A673 (cell line): Measurements from ENCODE around the gene LRRFIP1. TPM values are rescaled to one million over a fixed set of nuclear protein-coding genes. Genes with fewer than 3 reads are reported as not detected.

ENCODE experiments used
- BruUV-seq: library from RNA; stranded (reverse); fragments of 400-500 nt; replicated peaks from 2 replicates; lab custom pipeline; 2021; lab: Mats Ljungman, UMichigan
- CTCF ChIA-PET: fragments of 300-600 bp; sonication (Branson Sonifier 250); formaldehyde crosslinking; loops from one replicate; lab custom pipeline; 2022; ENCODE audit warnings: antibody characterized with exemption; lab: Charles Lee
- POLR2A ChIA-PET: fragments of 300-600 bp; sonication (Branson Sonifier 250); formaldehyde crosslinking; loops from one replicate; lab custom pipeline; 2022; ENCODE audit warnings: antibody characterized with exemption; ENCODE audit not compliant: low non-redundant PET; lab: Charles Lee
- DNase-seq: peaks from one replicate; pipeline ENCODE4 v3.0.0-alpha.2; 2015; ENCODE audit warnings: low spot score
- H3K27ac ChIP-seq: fragments of 200-600 bp; sonication (generic); 2 replicates; pipeline ENCODE4 v1.5.1; 2016; ENCODE audit warnings: mixed run types, low read depth, mild to moderate bottlenecking, mixed read lengths, antibody characterized with exemption, low read length; ENCODE audit not compliant: poor library complexity, severe bottlenecking
- H3K27me3 ChIP-seq: fragments of 200-600 bp; sonication (generic); replicated peaks from 2 replicates; pipeline ENCODE4 v1.6.1; 2017; ENCODE audit warnings: mixed run types, low read depth, mild to moderate bottlenecking, mixed read lengths, antibody characterized with exemption, low read length; ENCODE audit not compliant: insufficient read depth, poor library complexity
- H3K36me3 ChIP-seq: fragments of 200-600 bp; sonication (generic); 2 replicates; pipeline ENCODE4 v1.6.1; 2016; ENCODE audit warnings: mixed run types, mild to moderate bottlenecking, mixed read lengths, antibody characterized with exemption, low read length; ENCODE audit not compliant: insufficient read depth, poor library complexity, severe bottlenecking
- H3K4me1 ChIP-seq: fragments of 200-600 bp; sonication (generic); 2 replicates; pipeline ENCODE4 v1.6.1; 2017; ENCODE audit warnings: mixed run types, mild to moderate bottlenecking, mixed read lengths, antibody characterized with exemption, low read length; ENCODE audit not compliant: insufficient read depth, poor library complexity, severe bottlenecking
- H3K4me3 ChIP-seq: fragments of 200-600 bp; sonication (generic); 2 replicates; pipeline ENCODE4 v1.5.1; 2016; ENCODE audit warnings: low read depth, mixed run types, mild to moderate bottlenecking, mixed read lengths, low read length; ENCODE audit not compliant: poor library complexity, severe bottlenecking
- H3K9me3 ChIP-seq: fragments of 200-600 bp; sonication (generic); 2 replicates; pipeline ENCODE4 v1.6.1; 2016; ENCODE audit warnings: mixed run types, low read depth, mild to moderate bottlenecking, mixed read lengths, antibody characterized with exemption, low read length; ENCODE audit not compliant: poor library complexity, severe bottlenecking
- CTCF ChIP-seq: fragments of 300-800, 200-600 bp; sonication (generic); conservative IDR thresholded peaks from 2 replicates; pipeline ENCODE4 v1.5.1; 2017; ENCODE audit warnings: low read depth, mild to moderate bottlenecking, antibody characterized with exemption, low read length, moderate library complexity, mixed read lengths
- EZH2 ChIP-seq: fragments of 200-600 bp; sonication (generic); IDR thresholded peaks from 2 replicates; pipeline ENCODE4 v1.6.1; 2017; ENCODE audit warnings: borderline replicate concordance, low read depth, mild to moderate bottlenecking, mixed read lengths, antibody characterized with exemption, low read length; ENCODE audit not compliant: poor library complexity, severe bottlenecking
- intact Hi-C: fragments of 100-400 bp; cut with micrococcal nuclease; formaldehyde crosslinking; loops from one replicate; pipeline ENCODE4 v1.10.0; 2022; ENCODE audit not compliant: unreplicated experiment
- total RNA-seq: library from RNA; stranded (reverse); gene quantifications from 2 replicates; pipeline ENCODE4 v1.2.3, GENCODE V29; 2021

The LRRFIP1 gene
- total RNA-seq, 1 experiment from 2014 or later, result 69.3 TPM

- no peaks in the 10 kb centered on the region for H3K9me3 ChIP-seq
- H3K27ac ChIP-seq, result no peak overlapping the region
- POLR2A ChIA-PET, result no interaction called here
- no peaks in the 10 kb centered on the region for H3K36me3 ChIP-seq
- TF ChIP-seq EZH2 (no peak), CTCF (no peak)
- intact Hi-C loops, result no loop called here
- DNase-seq, result peak; percentile 40
- CTCF ChIA-PET, result no interaction called here
- peaks cover 32% of the 10 kb centered on the region for H3K4me1 ChIP-seq
- no peaks in the 10 kb centered on the region for H3K27me3 ChIP-seq
- no TSS peak for BruUV-seq
- no peak overlapping the region for H3K4me3 ChIP-seq
Measured at GRCh38 chr2:237731663-237732062, 104.3 kb downstream of the LRRFIP1 start.

- Histone ChIP-seq H3K4me1 (peaks cover 29% of the 10 kb centered on the region), H3K4me3 (no peak overlapping the region), H3K27me3 (no peaks in the 10 kb centered on the region), H3K36me3 (no peaks in the 10 kb centered on the region), H3K9me3 (no peaks in the 10 kb centered on the region), H3K27ac (no peak overlapping the region)
- CTCF ChIA-PET, result no interaction called here
- BruUV-seq, result no TSS peak
- no peak for DNase-seq
- TF ChIP-seq EZH2 (no peak), CTCF (no peak)
- POLR2A ChIA-PET, result no interaction called here
- intact Hi-C loops, result no loop called here
Measured at GRCh38 chr2:237732070-237732469, 104.7 kb downstream of the LRRFIP1 start.

GRCh38 chr2:237732790-237733381, 105.5 kb downstream of the LRRFIP1 start:
- ChIA-PET CTCF (interaction anchor here (0.6 kb wide), 1 partner anchor 421 kb away, joined by 3 read pairs; no protein-coding TSS in a partner anchor), POLR2A (no interaction called here)
- no peak for DNase-seq
- Histone ChIP-seq H3K36me3 (no peaks in the 10 kb centered on the region), H3K27me3 (no peaks in the 10 kb centered on the region), H3K27ac (no peak overlapping the region), H3K9me3 (no peaks in the 10 kb centered on the region), H3K4me1 (peaks cover 23% of the 10 kb centered on the region), H3K4me3 (no peak overlapping the region)
- intact Hi-C loops, result no loop called here
- no peak for TF ChIP-seq EZH2
- no peak for TF ChIP-seq CTCF
- no TSS peak for BruUV-seq
